NCI-H1436 (cell line): ENCODE data around the gene AHNAK.

Source experiments
- DNase-seq: peaks from one replicate; lab custom pipeline; 2025; lab: John Stamatoyannopoulos, UW

AHNAK gene

GRCh38 chr11:62435846-62436660, 110.6 kb downstream of the AHNAK start:
- DNase-seq: no peak

- no peak for DNase-seq
Observed at GRCh38 chr11:62433904-62434276, 112.7 kb downstream of the AHNAK start.

- DNase-seq: no peak
Observed at GRCh38 chr11:62433141-62433903, 113.3 kb downstream of the AHNAK start.

- DNase-seq: no peak
Observed at GRCh38 chr11:62432695-62433094, 113.9 kb downstream of the AHNAK start.

- no peak for DNase-seq
Observed at GRCh38 chr11:62431171-62431901, 115.3 kb downstream of the AHNAK start.

- no peak for DNase-seq
Observed at GRCh38 chr11:62430425-62430824, 116.2 kb downstream of the AHNAK start.

GRCh38 chr11:62428871-62429560, 117.6 kb downstream of the AHNAK start:
- no peak for DNase-seq

- no peak for DNase-seq
Observed at GRCh38 chr11:62427630-62428233, 118.9 kb downstream of the AHNAK start.

GRCh38 chr11:62423012-62423411, 123.6 kb downstream of the AHNAK start:
- no peak for DNase-seq

- no peak for DNase-seq
Observed at GRCh38 chr11:62421996-62422395, 124.6 kb downstream of the AHNAK start.

- no peak for DNase-seq
Observed at GRCh38 chr11:62420882-62421281, 125.7 kb downstream of the AHNAK start.

- DNase-seq: no peak
Observed at GRCh38 chr11:62419943-62420342, 126.7 kb downstream of the AHNAK start.

- DNase-seq: no peak
Observed at GRCh38 chr11:62419314-62419929, 127.2 kb downstream of the AHNAK start.

- no peak for DNase-seq
Observed at GRCh38 chr11:62418733-62419132, 127.9 kb downstream of the AHNAK start, which contains the start of gene SCGB1A1. TSS of gene SCGB1A1 (plus strand) at chr11:62419033. CDS start at chr11:62419096, 63 bp downstream.

- no peak for DNase-seq
Observed at GRCh38 chr11:62418136-62418535, 128.5 kb downstream of the AHNAK start.

- DNase-seq: no peak
Observed at GRCh38 chr11:62416596-62416995, 130.0 kb downstream of the AHNAK start.

GRCh38 chr11:62413060-62413696, 133.4 kb downstream of the AHNAK start:
- no peak for DNase-seq

GRCh38 chr11:62411524-62411923, 135.1 kb downstream of the AHNAK start:
- DNase-seq: no peak

- no peak for DNase-seq
Observed at GRCh38 chr11:62410972-62411371, 135.6 kb downstream of the AHNAK start.

GRCh38 chr11:62409831-62410230, 136.8 kb downstream of the AHNAK start:
- DNase-seq: no peak

GRCh38 chr11:62406034-62406433, 140.6 kb downstream of the AHNAK start:
- DNase-seq: no peak
